Mucosa of descending colon (tissue), 3 donors: ENCODE results near the gene MTCL1. TPM values are rescaled to one million over a fixed set of nuclear protein-coding genes. Genes with fewer than 3 reads are reported as not detected.
"Not testable (repeated sequence)": the region's sequence is repeated elsewhere in the genome, so short reads cannot be mapped to it uniquely, and the experiment has no call there.

Experiments
- ATAC-seq: fragments of 200-7000 bp; cut with Tn5 transposase; one replicate; pipeline ENCODE4 v1.9.1; 2020; ENCODE audit warnings: mild to moderate bottlenecking, moderate library complexity
- DNase-seq, 3 donors: peaks; one replicate each; pipeline ENCODE4 v3.0.0-alpha.2; 2020
- H3K36me3 ChIP-seq: fragments of 200-600 bp; one replicate; pipeline ENCODE4 v1.8.0; 2021; ENCODE audit warnings: low read depth, mild to moderate bottlenecking
- H3K4me1 ChIP-seq: fragments of 200-600 bp; one replicate; pipeline ENCODE4 v1.8.0; 2021; ENCODE audit warnings: low read depth, mild to moderate bottlenecking
- H3K4me3 ChIP-seq: fragments of 200-600 bp; one replicate; pipeline ENCODE4 v1.8.0; 2021; ENCODE audit warnings: mild to moderate bottlenecking
- H3K9me3 ChIP-seq: fragments of 200-600 bp; one replicate; pipeline ENCODE4 v1.8.0; 2021; ENCODE audit warnings: mild to moderate bottlenecking
- CTCF ChIP-seq: fragments of 200-600 bp; IDR thresholded peaks from one replicate; pipeline ENCODE4 v1.8.0; 2022; ENCODE audit warnings: antibody characterized with exemption, mild to moderate bottlenecking
- intact Hi-C, 2 donors: fragments of 100-400 bp; cut with DNase I in 1 of 2; cut with micrococcal nuclease in 1 of 2; formaldehyde crosslinking; loops; one replicate each; pipeline versions ENCODE4 v1.11.0 to v1.11.1; 2022; cut with DNase I, micrococcal nuclease
- total RNA-seq, 3 donors: library from RNA; stranded (reverse); fragmentation: NEBNext Ultra II Directional in 2 of 3; extraction: Animal tissue kit (Norgen Biotek cat#: 25700) in 2 of 3; gene quantifications; one replicate each; pipeline versions ENCODE4 v1.2.1 to v1.2.4, GENCODE V29; 2021 to 2023
- donor health status: DM: no; HTN: no; CAD: no; lungs with moderate emphysema.
- donor health status: DM: no; HTN: no; CAD: no.
- donor health status: DM: no; HTN: yes; CAD: no.

The MTCL1 gene
- total RNA-seq, 3 donors from 2014 or later: 4.1 to 141 (median 15.4) TPM

- Histone ChIP-seq H3K4me3 (no peak overlapping the region), H3K36me3 (no peaks in the 10 kb centered on the region), H3K9me3 (no peaks in the 10 kb centered on the region), H3K4me1 (peaks cover 12% of the 10 kb centered on the region)
- TF ChIP-seq CTCF: no peak
- no peak for DNase-seq
- intact Hi-C loops: no loop called here
- peak; percentile 21 for ATAC-seq
Observed at GRCh38 chr18:8760984-8761383, 55.6 kb downstream of the MTCL1 start.

DNA sequence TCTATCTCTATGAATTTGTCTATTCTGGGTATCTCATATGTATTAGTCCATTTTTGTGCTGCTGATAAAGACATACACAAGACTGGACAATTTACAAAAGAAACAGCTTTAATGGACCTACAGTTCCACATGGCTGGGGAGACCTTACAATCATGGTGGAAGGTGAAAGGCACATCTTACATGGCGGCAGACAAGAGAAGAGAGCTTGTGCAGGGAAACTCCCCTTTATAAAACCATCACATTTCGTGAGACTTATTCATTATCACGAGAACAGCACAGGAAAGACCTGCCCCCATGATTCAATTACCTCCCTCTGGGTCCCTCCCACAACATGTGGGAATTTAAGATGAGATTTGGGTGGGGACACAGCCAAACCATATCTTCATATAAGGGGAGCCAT is 56.2 kb downstream of the MTCL1 start:
- intact Hi-C loops, ATAC-seq, DNase-seq, H3K4me3 ChIP-seq, H3K9me3 ChIP-seq, H3K36me3 ChIP-seq: not testable (repeated sequence)
- H3K4me1 ChIP-seq: peaks cover 12% of the 10 kb centered on the region

DNA sequence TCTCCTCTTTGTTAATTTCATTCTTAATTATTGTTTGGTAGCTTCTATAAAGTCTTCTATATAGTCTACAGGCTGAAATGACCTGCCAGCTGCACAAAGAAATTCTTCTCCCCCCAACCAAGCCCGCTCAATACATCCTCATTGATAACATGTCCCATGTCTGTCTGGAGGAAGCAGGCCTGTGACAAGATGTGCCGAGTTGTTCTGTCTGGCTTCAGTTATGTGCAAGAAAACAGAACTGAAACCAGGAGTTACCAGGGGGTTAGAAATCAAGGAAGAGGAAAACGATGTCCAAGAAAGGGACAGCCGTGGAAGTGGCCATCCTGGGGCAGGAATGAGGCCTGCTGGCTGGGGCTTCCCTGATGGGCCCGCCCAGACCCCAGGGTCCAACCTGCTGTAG is 57.6 kb downstream of the MTCL1 start:
- H3K4me3 ChIP-seq: no peak overlapping the region
- ATAC-seq: no peak
- intact Hi-C loops: no loop called here
- H3K36me3 ChIP-seq: no peaks in the 10 kb centered on the region
- H3K9me3 ChIP-seq: no peaks in the 10 kb centered on the region
- DNase-seq: no peak
- no peak for TF ChIP-seq CTCF
- peaks cover 5% of the 10 kb centered on the region for H3K4me1 ChIP-seq

DNA sequence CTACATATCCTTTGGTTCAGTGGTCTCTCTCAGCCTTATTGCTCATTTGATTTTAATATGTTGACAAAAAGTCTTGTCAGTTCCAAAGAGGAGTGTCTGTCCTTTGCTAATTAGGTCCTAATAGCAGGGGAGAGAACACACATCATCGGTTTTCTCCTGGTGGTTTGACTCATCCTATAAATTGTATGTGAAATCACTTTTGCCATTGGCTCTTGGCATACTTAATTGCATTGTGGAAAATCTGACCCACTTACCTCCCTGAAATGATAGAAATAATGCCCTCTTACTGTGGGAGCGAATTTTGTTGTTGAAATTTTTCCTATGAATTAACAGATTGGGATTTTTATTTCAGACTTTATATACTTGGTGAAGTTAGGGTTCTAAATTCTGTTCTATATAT is 58.3 kb downstream of the MTCL1 start:
- ATAC-seq (no peak), DNase-seq (no peak)
- TF ChIP-seq CTCF: no peak
- Histone ChIP-seq H3K4me1 (no peaks in the 10 kb centered on the region), H3K9me3 (no peaks in the 10 kb centered on the region), H3K4me3 (no peak overlapping the region), H3K36me3 (no peaks in the 10 kb centered on the region)
- intact Hi-C loops: no loop called here

DNA sequence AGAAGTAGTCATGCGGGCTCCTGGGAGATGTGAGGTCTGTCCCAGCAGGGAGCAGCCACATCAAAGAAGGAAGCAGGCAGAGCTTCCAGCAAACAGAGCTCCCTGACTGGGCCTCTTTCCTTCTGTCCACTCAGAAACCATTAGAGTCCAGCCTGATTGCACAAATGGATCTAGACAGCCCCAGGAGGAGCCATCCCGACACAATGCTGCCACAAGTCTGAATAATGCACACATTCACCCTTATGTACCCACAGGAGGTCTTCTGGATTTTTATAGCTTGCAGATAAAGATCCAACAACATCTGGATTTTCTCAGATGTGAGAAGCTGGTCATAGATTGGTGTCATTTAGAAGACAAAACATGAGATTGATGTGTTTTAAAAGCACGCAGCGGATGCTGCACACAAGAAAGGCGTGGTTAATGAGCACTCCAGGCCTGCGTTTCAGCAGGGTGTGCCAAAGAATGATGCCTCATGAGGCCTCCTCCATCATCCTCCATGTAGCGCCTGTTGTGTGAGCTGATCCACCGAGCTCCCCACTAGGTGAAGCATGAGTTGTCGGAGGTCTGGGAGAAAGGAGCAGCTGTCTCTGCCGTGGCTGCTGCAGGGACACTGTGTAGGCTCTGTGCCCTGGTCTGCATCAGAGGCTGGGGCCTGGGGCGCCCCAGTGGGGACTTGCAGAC is 60.6 kb downstream of the MTCL1 start:
- DNase-seq (no peak), ATAC-seq (no peak)
- no peak for TF ChIP-seq CTCF
- no peak overlapping the region for H3K4me3 ChIP-seq
- intact Hi-C loops: no loop called here
- no peaks in the 10 kb centered on the region for H3K36me3 ChIP-seq
- no peaks in the 10 kb centered on the region for H3K9me3 ChIP-seq
- no peaks in the 10 kb centered on the region for H3K4me1 ChIP-seq

GRCh38 chr18:8766559-8767293 is 61.4 kb downstream of the MTCL1 start:
- intact Hi-C loops: no loop called here

More at GRCh38 chr18:8766559-8767293, 61.4 kb downstream of the MTCL1 start:
- no peaks in the 10 kb centered on the region for H3K36me3 ChIP-seq
- H3K4me3 ChIP-seq: no peak overlapping the region
- no peaks in the 10 kb centered on the region for H3K9me3 ChIP-seq
- TF ChIP-seq CTCF: no peak
- no peaks in the 10 kb centered on the region for H3K4me1 ChIP-seq
- DNase-seq (no peak), ATAC-seq (no peak)
